Uterus (tissue), 4 donors: Measurements from ENCODE around the gene NELFB. TPM values are rescaled to one million over a fixed set of nuclear protein-coding genes. Genes with fewer than 3 reads are reported as not detected.
A peak's percentile ranks its signal among the peaks of the same experiment; 100 is the strongest.

Source experiments
- DNase-seq, 2 donors: peaks; one replicate each; pipeline ENCODE4 v3.0.0-alpha.2; 2019 to 2020
- H3K27ac ChIP-seq, 2 donors: fragments of 200-600 bp; sonication (generic); 1 replicate in 1 of 2; 2 replicates in 1 of 2; pipeline ENCODE4 v1.5.1; 2016 to 2018
- H3K27me3 ChIP-seq, 2 donors: fragments of 200-600 bp; sonication (generic); one replicate each; pipeline ENCODE4 v1.5.1; 2018 to 2019; ENCODE audit warnings: control low read depth in 1 of 2
- H3K36me3 ChIP-seq, 2 donors: fragments of 200-600 bp; sonication (generic); one replicate each; pipeline ENCODE4 v1.5.1; 2019; ENCODE audit warnings: control low read depth in 1 of 2
- H3K4me1 ChIP-seq, 2 donors: fragments of 200-600 bp; sonication (generic); one replicate each; pipeline ENCODE4 v1.5.1; 2018 to 2019; ENCODE audit warnings: control low read depth in 1 of 2
- H3K4me3 ChIP-seq, 2 donors: fragments of 200-600 bp; sonication (generic); 1 replicate in 1 of 2; 2 replicates in 1 of 2; pipeline ENCODE4 v1.5.1; 2018 to 2019; ENCODE audit warnings: mild to moderate bottlenecking in 1 of 2
- H3K9me3 ChIP-seq, 2 donors: fragments of 200-600 bp; sonication (generic); one replicate each; pipeline ENCODE4 v1.5.1; 2019; ENCODE audit warnings: control low read depth in 1 of 2
- CTCF ChIP-seq, 4 experiments: fragments of 200-600 bp in 2 of 4; fragments of 450-650 bp in 2 of 4; sonication (generic) in 2 of 4; IDR thresholded peaks; one replicate each; pipeline ENCODE4 v1.5.1; 2016 to 2019; ENCODE audit warnings: antibody characterized with exemption in 4 of 4, mild to moderate bottlenecking in 2 of 4, moderate library complexity in 1 of 4
- POLR2A ChIP-seq, 2 donors: fragments of 450-650 bp; IDR thresholded peaks; one replicate each; pipeline ENCODE4 v1.6.1; 2016; ENCODE audit warnings: antibody characterized with exemption in 2 of 2, mild to moderate bottlenecking in 1 of 2, moderate library complexity in 1 of 2
- intact Hi-C: fragments of 100-400 bp; cut with DNase I; formaldehyde crosslinking; loops from one replicate; pipeline ENCODE4 v1.15.1; 2023; ENCODE audit warnings: low total_unique reads
- total RNA-seq, 4 donors: library from RNA; depleted of rRNA in 3 of 4; stranded (reverse); fragments of >200 nt in 3 of 4; gene quantifications; one replicate each; pipeline versions ENCODE4 v1.1.0 to v1.2.4, GENCODE V29; 2014 to 2023
- donor health status: DM: yes; HTN: yes; CAD: no.

NELFB gene
- total RNA-seq, 4 donors from 2014 or later = 17.1 to 46.5 (median 43.2) TPM

GRCh38 chr9:137268538-137269201 lies 13.5 kb downstream of the NELFB start:
- intact Hi-C loops = no loop called here
- TF ChIP-seq CTCF (IDR thresholded peaks at IDR 0.05) (no peak), POLR2A (IDR thresholded peaks at IDR 0.05) (no peak)
- Histone ChIP-seq H3K27ac (peak overlapping the region; percentile 42 to 47), H3K4me3 (no peak overlapping the region), H3K9me3 (no peaks in the 10 kb centered on the region), H3K4me1 (no peaks in the 10 kb centered on the region), H3K27me3 (no peaks in the 10 kb centered on the region), H3K36me3 (no peaks in the 10 kb centered on the region)
- DNase-seq = peak in 1 of 2 donors; percentile 27

GRCh38 chr9:137269231-137269772 lies 14.2 kb downstream of the NELFB start:
- Histone ChIP-seq H3K27me3 (no peaks in the 10 kb centered on the region), H3K36me3 (no peaks in the 10 kb centered on the region), H3K4me3 (no peak overlapping the region), H3K9me3 (no peaks in the 10 kb centered on the region), H3K4me1 (no peaks in the 10 kb centered on the region), H3K27ac (peak overlapping the region; percentile 42 to 47)
- TF ChIP-seq CTCF (IDR thresholded peaks at IDR 0.05) = no peak
- TF ChIP-seq POLR2A (IDR thresholded peaks at IDR 0.05) = no peak
- peak in 1 of 2 donors; percentile 33 for DNase-seq
- intact Hi-C loops = no loop called here

- no peak for TF ChIP-seq CTCF (IDR thresholded peaks at IDR 0.05)
- no peak for TF ChIP-seq POLR2A (IDR thresholded peaks at IDR 0.05)
- no peaks in the 10 kb centered on the region for H3K36me3 ChIP-seq
- intact Hi-C loops = no loop called here
- H3K4me3 ChIP-seq = no peak overlapping the region
- no peak for DNase-seq
- H3K27ac ChIP-seq = no peak overlapping the region
- no peaks in the 10 kb centered on the region for H3K9me3 ChIP-seq
- no peaks in the 10 kb centered on the region for H3K27me3 ChIP-seq
- H3K4me1 ChIP-seq = no peaks in the 10 kb centered on the region
These were observed 16.0 kb downstream of the NELFB start for GRCh38 chr9:137270929-137271695.

GRCh38 chr9:137271696-137272076 lies 16.6 kb downstream of the NELFB start:
- peaks cover 0 to 4% of the 10 kb centered on the region in 2 donors for H3K4me1 ChIP-seq
- intact Hi-C loops = no loop called here
- H3K27ac ChIP-seq = no peak overlapping the region
- TF ChIP-seq POLR2A (IDR thresholded peaks at IDR 0.05) = no peak
- no peak overlapping the region for H3K4me3 ChIP-seq
- H3K27me3 ChIP-seq = no peaks in the 10 kb centered on the region
- no peaks in the 10 kb centered on the region for H3K36me3 ChIP-seq
- DNase-seq = no peak
- no peaks in the 10 kb centered on the region for H3K9me3 ChIP-seq

GRCh38 chr9:137272241-137273094 lies 17.3 kb downstream of the NELFB start:
- intact Hi-C loops = no loop called here
- Histone ChIP-seq H3K27me3 (no peaks in the 10 kb centered on the region), H3K36me3 (no peaks in the 10 kb centered on the region), H3K9me3 (no peaks in the 10 kb centered on the region), H3K4me3 (no peak overlapping the region), H3K4me1 (peaks cover 0 to 10% of the 10 kb centered on the region in 2 donors), H3K27ac (no peak overlapping the region)
- no peak for DNase-seq
- no peak for TF ChIP-seq POLR2A (IDR thresholded peaks at IDR 0.05)
- TF ChIP-seq CTCF (IDR thresholded peaks at IDR 0.05) = no peak
